Measurements from ENCODE around the gene PLEKHB2. TPM values are rescaled to one million over a fixed set of nuclear protein-coding genes. Genes with fewer than 3 reads are reported as not detected.
A peak's percentile ranks its signal among the peaks of the same experiment; 100 is the strongest.

Gene PLEKHB2
- total and polyA plus RNA-seq, 9 of the 15 experiments (the other 6 are each of a cell fraction or from before 2014, with no cell fraction given): 41.3 to 71.5 (median 50.2) TPM

GRCh38 chr2:131104487-131105155, 515 bp upstream of the PLEKHB2 start (continued):
- TF ChIP-seq ZBTB5 (IDR thresholded peaks at IDR 0.05): no peak
- no peak for TF ChIP-seq SRSF1 (IDR thresholded peaks at IDR 0.05; ENCODE audit: low read depth, low read length)
- TF ChIP-seq ETS1 (conservative IDR thresholded peaks at IDR 0.05; ENCODE audit: control insufficient read depth, low read depth, low read length): no peak
- no peak for TF ChIP-seq NRF1 (conservative IDR thresholded peaks at IDR 0.05 in 1 of 2, IDR thresholded peaks at IDR 0.05 in 1 of 2)
- TF ChIP-seq PHB (CRISPR knock-in tag; IDR thresholded peaks at IDR 0.05): no peak
- no peak for TF ChIP-seq REST (IDR thresholded peaks at IDR 0.05; ENCODE audit: borderline replicate concordance)
- no peak for TF ChIP-seq REST (CRISPR knock-in tag; IDR thresholded peaks at IDR 0.05; ENCODE audit: low read depth)
- no peak for TF ChIP-seq ELK3 (CRISPR knock-in tag; IDR thresholded peaks at IDR 0.05)
- TF ChIP-seq NR0B1 (IDR thresholded peaks at IDR 0.05; ENCODE audit: partially characterized antibody): no peak
- no peak for TF ChIP-seq ZNF398 (CRISPR knock-in tag; IDR thresholded peaks at IDR 0.05)
- TF ChIP-seq HDAC1 (IDR thresholded peaks at IDR 0.05): peak in 1 of 2 experiments; percentile 89; a peak in 2 of 4 replicates
